Activated T-cell treated with anti-CD3 and anti-CD28 coated beads for 24 hours (primary cell): ENCODE measurements around the gene SEMA4C.
"Not testable (repeated sequence)": the region's sequence is repeated elsewhere in the genome, so short reads cannot be mapped to it uniquely, and the experiment has no call there.

Source experiments
- DNase-seq: peaks from one replicate; pipeline ENCODE4 v3.0.0-alpha.2; 2020; ENCODE audit warnings: low read depth

Gene SEMA4C

DNA sequence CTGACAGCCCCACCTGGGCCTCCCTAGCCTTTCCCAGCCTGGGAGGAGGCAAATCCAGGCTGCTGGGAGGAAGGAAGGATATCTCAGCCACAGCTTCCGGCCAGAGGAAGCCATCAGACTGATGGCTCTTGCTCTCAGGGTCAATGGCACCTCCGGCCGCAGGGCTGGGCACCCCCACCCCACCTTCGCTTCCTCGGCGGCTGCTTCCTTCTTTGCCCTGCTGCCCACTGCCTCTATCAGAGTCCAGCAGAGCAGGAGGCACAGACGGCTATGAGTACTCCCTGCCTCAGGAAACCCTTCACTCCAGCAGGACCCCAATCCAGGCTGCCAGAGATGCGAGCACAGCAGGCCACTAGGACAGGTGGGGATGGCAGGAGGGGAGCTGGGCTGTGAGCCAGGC, 3.3 kb downstream of the SEMA4C start:
- DNase-seq, result no peak

DNA sequence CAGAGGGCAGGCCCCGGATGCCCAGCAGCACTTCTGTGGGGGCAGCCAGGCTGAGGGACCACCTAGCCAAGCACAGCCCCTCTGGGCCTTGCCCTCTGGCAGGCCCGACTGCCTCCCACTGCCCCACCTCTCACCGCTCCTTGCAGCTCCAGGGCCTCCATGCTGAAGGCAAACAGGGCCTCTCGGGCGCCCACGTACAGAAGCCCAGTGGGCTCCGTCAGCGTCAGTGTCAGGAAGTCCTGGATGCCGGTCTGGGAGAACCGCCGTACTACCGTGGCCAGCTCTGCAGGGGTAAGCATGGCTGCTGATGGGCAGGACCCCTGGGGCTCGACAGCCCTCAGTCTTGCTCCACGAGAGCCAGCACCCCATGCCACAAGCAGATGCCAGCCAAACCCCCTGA, 3.7 kb downstream of the SEMA4C start:
- no peak for DNase-seq

DNA sequence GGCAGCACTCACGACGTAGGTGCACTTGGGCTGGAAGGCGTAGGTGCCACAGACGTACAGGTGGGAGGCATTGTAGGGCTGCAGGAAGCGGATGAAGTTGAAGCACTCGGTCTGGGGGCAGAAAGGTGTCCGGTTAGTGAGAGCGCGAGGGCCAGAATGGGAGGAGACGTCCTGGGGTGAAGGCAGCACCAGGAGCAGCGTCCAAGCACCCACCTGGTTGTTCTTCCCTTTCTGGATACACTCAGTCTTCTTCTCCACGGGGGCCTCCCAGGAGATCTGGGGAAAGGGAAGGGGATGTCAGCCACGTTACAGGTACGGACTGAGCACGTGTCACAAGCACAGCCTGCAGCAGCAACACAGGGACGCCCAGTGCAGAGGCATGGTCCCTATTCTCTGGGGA, 4.2 kb downstream of the SEMA4C start:
- no peak for DNase-seq

- no peak for DNase-seq
These were observed 5.4 kb downstream of the SEMA4C start for GRCh38 chr2:96864343-96865091.

DNA sequence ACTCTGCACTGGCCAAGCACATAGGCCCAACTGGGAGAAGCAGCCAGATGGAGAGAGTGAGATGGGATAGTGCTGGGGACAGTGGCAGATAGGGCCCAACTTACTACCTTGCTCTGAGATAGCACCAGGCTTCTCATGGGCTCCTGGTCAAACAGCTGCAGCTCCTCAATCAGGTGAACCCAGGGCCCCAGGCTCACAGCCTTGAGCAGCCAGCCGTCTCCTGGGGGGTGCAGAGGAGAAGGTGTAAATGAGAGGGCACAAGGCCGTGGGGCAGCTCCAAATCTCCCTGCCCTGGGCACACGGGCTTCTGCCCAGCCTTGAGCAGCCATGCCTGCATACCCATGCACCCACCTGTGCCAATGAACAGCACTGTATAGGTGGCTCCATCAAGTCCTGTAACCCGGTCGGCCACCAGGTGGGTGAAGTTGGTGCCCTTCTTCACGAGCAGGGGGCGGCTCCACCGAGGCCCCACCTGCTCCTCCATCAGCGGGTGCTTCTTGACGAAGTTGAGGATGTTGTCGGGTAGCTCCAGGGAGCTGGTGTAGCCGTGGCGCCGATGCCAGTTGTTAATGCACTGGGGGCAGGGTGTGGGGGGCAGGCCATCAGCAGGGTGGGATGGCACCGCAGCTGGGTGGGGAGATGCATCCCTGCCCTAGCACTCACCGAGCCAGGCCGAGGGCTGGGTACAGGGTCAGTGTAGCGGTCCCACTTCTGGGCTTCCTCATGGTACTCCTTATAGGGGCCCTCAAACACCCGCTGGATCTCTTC, 6.1 kb downstream of the SEMA4C start:
- DNase-seq, result no peak

- not testable (repeated sequence) for DNase-seq
These were observed 6.8 kb downstream of the SEMA4C start for GRCh38 chr2:96863056-96863455.

DNA sequence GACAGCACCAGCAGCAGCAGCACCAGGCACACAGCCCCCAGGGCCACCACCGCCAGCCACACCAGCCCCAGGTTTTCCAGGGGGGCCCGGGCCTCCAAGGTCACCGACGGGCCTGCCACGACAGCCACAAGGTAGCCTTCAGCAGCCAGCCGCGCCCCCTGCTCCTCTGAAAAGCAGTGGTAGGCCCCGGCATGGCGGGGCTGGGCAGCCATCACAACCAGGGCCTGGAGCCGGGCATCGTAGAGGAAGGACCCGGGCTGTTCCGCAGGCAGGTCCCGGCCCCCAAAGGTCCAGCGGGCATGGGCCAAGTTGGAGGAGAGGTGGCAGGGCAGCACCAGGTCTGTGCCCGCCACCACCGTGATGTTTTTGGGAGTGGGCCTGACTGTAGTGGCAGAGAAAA, 8.8 kb downstream of the SEMA4C start:
- DNase-seq, result no peak

GRCh38 chr2:96860065-96861029, 9.5 kb downstream of the SEMA4C start:
- DNase-seq, result no peak

GRCh38 chr2:96859681-96860064, 10.2 kb downstream of the SEMA4C start:
- no peak for DNase-seq

DNA sequence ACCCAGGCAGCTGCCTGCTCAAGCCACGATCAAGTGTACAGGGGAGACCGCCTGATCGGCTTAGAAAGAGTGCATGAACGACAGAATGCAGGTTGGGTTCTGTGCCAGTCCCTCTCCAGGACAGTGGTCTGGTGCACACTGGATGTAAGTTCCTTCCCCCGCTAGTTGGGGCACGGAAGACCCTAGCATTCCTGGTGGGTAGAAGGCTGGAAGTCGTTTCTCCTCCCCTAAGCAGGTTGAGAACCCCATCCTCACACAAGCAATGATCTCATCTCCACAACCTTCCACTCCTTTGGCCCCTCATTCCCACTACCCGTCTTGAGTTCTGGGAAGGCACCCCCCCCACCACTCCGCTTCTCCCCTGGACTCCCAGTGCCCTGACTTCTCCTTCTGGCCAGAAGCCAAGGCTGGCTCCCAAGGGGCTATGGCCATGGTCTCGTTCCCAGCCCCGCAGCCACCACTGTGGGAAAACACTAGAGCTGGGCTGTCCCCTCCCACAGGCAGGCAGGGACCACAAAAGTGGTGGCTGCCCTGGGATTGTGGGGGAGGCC, 10.7 kb downstream of the SEMA4C start:
- DNase-seq, result no peak

- DNase-seq, result peak; percentile 97
These were observed 12.1 kb downstream of the SEMA4C start, which contains the start of gene ANKRD39 for GRCh38 chr2:96857667-96858372. Gene ANKRD39, minus strand, starts transcription at chr2:96858016. Its CDS starts 29 bp downstream, at chr2:96857987.

DNA sequence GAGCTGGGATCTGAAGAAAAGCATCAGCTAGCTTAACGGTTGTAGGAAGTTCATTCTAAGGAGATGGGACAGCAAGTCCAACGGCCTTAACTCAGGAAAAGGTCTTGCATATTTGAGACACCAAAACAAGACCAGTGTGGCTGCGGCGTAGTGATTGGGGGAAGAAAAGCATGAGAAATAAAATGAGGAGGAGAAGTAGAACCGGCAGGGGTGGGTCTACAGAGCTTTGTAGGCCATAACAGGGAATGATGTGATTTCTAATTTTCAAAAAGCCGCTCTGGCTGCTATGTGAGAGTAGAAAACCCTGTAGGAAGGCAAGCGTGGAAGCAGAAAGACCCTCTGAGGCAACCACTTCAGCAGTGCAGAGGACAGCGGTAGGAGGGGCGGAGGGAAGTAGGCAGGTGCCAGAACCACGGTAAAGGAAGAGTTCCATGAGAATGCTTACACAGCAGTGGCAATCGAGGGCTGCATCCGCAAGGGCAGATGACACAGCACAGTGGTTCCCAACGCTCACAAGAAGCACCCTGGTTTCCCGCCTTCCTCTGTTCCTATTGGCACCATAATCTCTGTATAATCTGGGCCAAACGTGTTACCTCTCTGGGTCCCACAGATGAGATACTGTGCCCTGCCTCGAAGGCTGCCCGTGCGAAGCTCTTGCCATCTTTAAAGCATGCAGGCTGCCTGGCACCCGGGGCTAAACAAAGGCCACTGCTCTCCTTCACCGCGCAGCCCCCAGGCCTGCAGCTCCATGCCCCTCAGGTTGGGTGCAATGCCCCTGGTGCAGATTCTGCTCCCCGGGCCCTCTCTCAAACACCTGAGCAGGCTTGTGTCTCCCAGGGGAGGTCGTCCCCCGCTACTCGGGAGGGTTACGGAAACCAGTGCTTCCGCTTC, 12.9 kb downstream of the SEMA4C start:
- DNase-seq, result no peak

DNA sequence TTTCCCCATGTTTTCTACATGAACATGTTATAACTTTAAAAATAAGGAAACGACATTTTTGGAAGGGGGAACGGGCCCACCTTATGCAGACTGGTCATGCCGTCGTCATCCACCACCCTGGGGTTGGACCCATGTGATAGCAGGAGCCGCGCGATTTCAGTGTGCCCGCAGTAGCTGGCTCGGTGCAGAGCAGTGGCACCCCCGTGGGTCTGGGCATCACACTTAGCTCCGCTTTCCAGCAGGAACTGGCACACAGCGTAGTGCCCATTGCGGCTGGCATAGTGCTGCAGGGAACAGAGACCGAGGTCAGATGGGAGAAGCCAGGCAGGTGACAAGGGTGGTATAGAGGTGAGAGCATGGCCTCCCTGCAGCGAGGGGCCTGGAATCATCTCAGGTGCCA, 16.6 kb downstream of the SEMA4C start:
- no peak for DNase-seq

- DNase-seq, result no peak
These were observed 17.2 kb downstream of the SEMA4C start for GRCh38 chr2:96852667-96853066.

DNA sequence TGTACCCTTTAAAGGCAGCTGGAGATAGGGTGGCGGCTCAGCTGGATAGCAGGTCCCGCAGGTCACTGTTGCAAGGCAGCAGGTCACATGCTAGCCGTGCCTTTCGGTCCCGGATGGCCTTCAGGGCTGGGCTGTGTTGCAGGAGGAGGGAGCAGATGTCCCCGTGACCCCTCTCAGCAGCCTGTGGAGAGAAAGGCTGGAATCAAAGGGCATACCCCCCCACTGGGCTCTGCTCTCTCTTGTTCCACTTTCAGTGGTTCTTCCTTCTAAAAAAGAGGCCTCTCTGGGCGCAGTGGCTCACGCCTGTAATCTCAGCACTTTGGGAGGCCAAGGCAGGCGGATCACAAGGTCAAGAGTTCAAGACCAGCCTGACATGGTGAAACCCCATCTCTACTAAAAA, 21.6 kb downstream of the SEMA4C start:
- DNase-seq, result no peak

GRCh38 chr2:96847586-96847985, 22.3 kb downstream of the SEMA4C start:
- DNase-seq, result no peak

DNA sequence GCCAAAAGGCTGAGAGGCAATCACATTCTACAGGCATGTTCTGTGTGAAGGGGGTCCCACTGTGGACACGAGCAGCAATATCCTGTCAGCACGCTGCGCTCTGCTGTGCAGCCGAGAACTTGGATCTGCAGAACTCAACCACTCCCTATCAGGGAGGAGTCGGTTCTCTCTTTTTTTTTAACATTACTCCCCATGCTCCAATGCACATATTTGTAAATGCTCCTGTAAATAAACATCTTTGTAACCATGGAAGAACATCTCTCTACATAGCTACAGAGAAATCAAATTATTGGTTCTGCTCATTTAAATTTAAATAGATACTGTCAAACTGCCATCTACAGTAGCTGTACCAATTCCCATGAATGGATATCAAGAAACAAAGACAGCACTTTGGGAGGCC, 23.1 kb downstream of the SEMA4C start:
- no peak for DNase-seq

DNA sequence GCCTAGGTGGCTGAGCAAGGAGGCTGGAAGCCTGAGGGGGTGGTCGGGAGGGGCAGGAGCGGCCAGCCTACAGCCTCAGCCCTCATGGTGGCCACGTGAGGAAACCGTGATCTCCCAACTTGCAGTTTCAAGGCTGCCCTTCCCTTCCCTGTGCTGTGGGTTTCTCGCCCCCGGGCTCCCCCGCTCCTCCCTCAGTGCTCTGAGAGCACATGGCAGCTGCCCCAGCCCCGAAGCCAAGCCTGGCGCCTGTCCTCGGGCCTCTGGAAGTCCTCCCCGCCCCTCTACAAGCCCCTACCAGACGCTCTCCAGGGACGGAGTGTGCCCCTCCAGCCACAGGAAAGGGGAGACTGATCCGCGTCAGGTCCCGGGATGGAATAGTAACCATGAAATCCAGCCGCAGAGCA, 25.5 kb downstream of the SEMA4C start:
- DNase-seq, result no peak

DNA sequence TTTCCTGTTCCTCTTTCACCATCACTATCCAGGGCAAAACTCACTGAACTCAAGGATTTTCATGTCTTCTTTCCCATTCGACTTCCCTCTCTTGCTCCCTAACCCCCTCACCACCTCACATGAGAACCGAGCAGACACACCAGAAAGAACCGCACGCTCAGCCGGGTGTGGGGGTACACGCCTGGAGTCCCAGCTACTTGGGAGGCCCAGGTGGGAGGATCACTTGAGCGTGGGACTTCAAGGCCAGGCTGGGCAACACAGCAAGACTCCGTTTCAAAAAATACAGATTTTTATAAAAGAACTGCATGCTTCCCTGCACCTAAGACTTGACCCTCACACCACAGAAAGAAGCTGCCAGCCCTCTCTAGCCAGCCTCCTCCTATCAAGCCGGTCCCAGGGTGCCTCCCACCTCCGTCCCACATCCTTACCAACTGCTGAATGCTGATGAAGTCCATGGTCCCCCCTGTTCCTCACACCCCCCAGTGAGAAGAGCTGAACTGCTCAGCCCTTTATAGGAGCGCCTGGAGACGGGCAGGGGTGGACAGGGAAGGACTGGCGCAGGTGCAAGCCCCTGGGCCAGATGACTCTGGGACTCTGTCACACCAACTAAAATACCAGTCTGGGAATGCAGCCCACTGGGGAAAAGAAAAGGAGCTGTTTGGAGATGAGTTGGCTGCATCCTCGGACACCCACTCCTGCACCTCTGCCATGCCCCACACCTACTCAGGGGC, 26.2 kb downstream of the SEMA4C start, which contains the start of gene ANKRD23:
Gene ANKRD23, minus strand, starts transcription at position 484 of the 731 bp plus-strand sequence. Its CDS starts 29 bp downstream, at position 455.
- DNase-seq, result no peak
